Liver (tissue), 9 donors: Measurements from ENCODE around the gene FAT1. TPM values are rescaled to one million over a fixed set of nuclear protein-coding genes. Genes with fewer than 3 reads are reported as not detected.

Experiments
- DNase-seq: peaks from one replicate; pipeline ENCODE4 v3.0.0-alpha.2; 2017; ENCODE audit warnings: low spot score
- H3K27ac ChIP-seq, 2 donors: one replicate each; pipeline ENCODE4 v1.7.0; 2013; ENCODE audit warnings: inconsistent platforms in 2 of 2, low read length in 2 of 2, control low read depth in 1 of 2, low read depth in 1 of 2, mild to moderate bottlenecking in 1 of 2
- H3K27me3 ChIP-seq, 4 donors: one replicate each; pipeline versions ENCODE4 v1.6.1 to v1.7.0; 2013; ENCODE audit warnings: low read length in 3 of 4, inconsistent platforms in 1 of 4, mild to moderate bottlenecking in 1 of 4, moderate library complexity in 1 of 4; ENCODE audit not compliant: control insufficient read depth in 4 of 4, insufficient read depth in 4 of 4
- H3K36me3 ChIP-seq, 4 donors: one replicate each; pipeline versions ENCODE4 v1.6.1 to v1.7.0; 2013; ENCODE audit warnings: low read length in 3 of 4, mild to moderate bottlenecking in 3 of 4, low read depth in 1 of 4, moderate library complexity in 1 of 4; ENCODE audit not compliant: control insufficient read depth in 4 of 4, insufficient read depth in 3 of 4
- H3K4me1 ChIP-seq, 4 donors: one replicate each; pipeline versions ENCODE4 v1.6.1 to v1.7.0; 2013; ENCODE audit warnings: low read length in 3 of 4, mild to moderate bottlenecking in 3 of 4, moderate library complexity in 1 of 4; ENCODE audit not compliant: control insufficient read depth in 4 of 4, insufficient read depth in 4 of 4
- H3K4me3 ChIP-seq, 3 donors: one replicate each; pipeline versions ENCODE4 v1.6.1 to v1.7.0; 2013; ENCODE audit warnings: low read length in 3 of 3, control low read depth in 1 of 3, low read depth in 1 of 3, mild to moderate bottlenecking in 1 of 3
- H3K9ac ChIP-seq, 2 donors: one replicate each; pipeline ENCODE4 v1.7.0; 2013; ENCODE audit warnings: low read length in 2 of 2, mild to moderate bottlenecking in 2 of 2, moderate library complexity in 2 of 2, control low read depth in 1 of 2, low read depth in 1 of 2
- H3K9me3 ChIP-seq, 4 donors: one replicate each; pipeline versions ENCODE4 v1.6.1 to v1.7.0; 2013; ENCODE audit warnings: low read length in 3 of 4; ENCODE audit not compliant: control insufficient read depth in 4 of 4
- FOXA1 ChIP-seq: IDR thresholded peaks from 2 replicates; pipeline ENCODE4 v1.6.1; 2016; ENCODE audit warnings: antibody characterized with exemption
- FOXA2 ChIP-seq: IDR thresholded peaks from 2 replicates; pipeline ENCODE4 v1.6.1; 2016; ENCODE audit warnings: antibody characterized with exemption
- GABPA ChIP-seq, 2 donors: IDR thresholded peaks in 1 of 2; conservative IDR thresholded peaks in 1 of 2; 2 replicates each; pipeline ENCODE4 v1.6.1; 2016; ENCODE audit warnings: antibody characterized with exemption in 2 of 2, mild to moderate bottlenecking in 1 of 2, moderate library complexity in 1 of 2
- HNF4A ChIP-seq, 2 donors: conservative IDR thresholded peaks; 2 replicates each; pipeline ENCODE4 v1.6.1; 2016; ENCODE audit warnings: antibody characterized with exemption in 2 of 2, mild to moderate bottlenecking in 2 of 2
- MAX ChIP-seq: IDR thresholded peaks from 2 replicates; pipeline ENCODE4 v1.6.1; 2016; ENCODE audit warnings: antibody characterized with exemption
- NR2F2 ChIP-seq: IDR thresholded peaks from 2 replicates; pipeline ENCODE4 v1.6.1; 2016; ENCODE audit warnings: antibody characterized with exemption
- RAD21 ChIP-seq, 2 donors: IDR thresholded peaks; 2 replicates each; pipeline ENCODE4 v1.6.1; 2016; ENCODE audit warnings: antibody characterized with exemption in 2 of 2, mild to moderate bottlenecking in 2 of 2
- REST ChIP-seq: IDR thresholded peaks from 2 replicates; pipeline ENCODE4 v1.6.1; 2016; ENCODE audit warnings: antibody characterized with exemption, mild to moderate bottlenecking
- RXRA ChIP-seq, 2 donors: IDR thresholded peaks; 2 replicates each; pipeline ENCODE4 v1.6.1; 2017 to 2018; ENCODE audit warnings: antibody characterized with exemption in 2 of 2, mild to moderate bottlenecking in 1 of 2
- SP1 ChIP-seq: IDR thresholded peaks from 2 replicates; pipeline ENCODE4 v1.6.1; 2018; ENCODE audit warnings: antibody characterized with exemption, mild to moderate bottlenecking
- TAF1 ChIP-seq: conservative IDR thresholded peaks from 2 replicates; pipeline ENCODE4 v1.6.1; 2016; ENCODE audit warnings: antibody characterized with exemption, mild to moderate bottlenecking
- WGBS: extraction: QIAGEN DNeasy Blood & Tissue Kit; methylation state at CpG from one replicate; pipeline ENCODE4 v1.1.7; 2013; 5-methylcytosine and 5-hydroxymethylcytosine counted together
- polyA plus RNA-seq, 2 donors: library from polyadenylated mRNA; stranded (reverse) in 1 of 2; unstranded in 1 of 2; fragments of 200-250 nt in 1 of 2; fragments of >200 nt in 1 of 2; fragmentation: Nextera tagmentation in 1 of 2; extraction: Ambion mirVana in 1 of 2; gene quantifications; one replicate each; pipeline versions ENCODE4 v1.2.1 to v1.2.3, GENCODE V29; 2013 to 2015
- total RNA-seq, 2 donors: library from RNA; depleted of rRNA; stranded (reverse); fragments of >200 nt; gene quantifications; one replicate each; pipeline ENCODE4 v1.2.3, GENCODE V29; 2014
- TF ChIP-seq, protein P1 (sequence below): IDR thresholded peaks from 2 replicates; pipeline ENCODE4 v1.6.1; 2016; ENCODE audit warnings: antibody characterized with exemption
- TF ChIP-seq, protein P2 (sequence below): IDR thresholded peaks from 2 replicates; pipeline ENCODE4 v1.6.1; 2016; ENCODE audit warnings: antibody characterized with exemption
- donor health status: healthy.
- donor health status: healthy.
- donor health status: healthy.
- donor health status: healthy.
- donor health status: healthy.

The FAT1 gene
- total and polyA plus RNA-seq, 4 donors: 10.0 to 48.0 (median 30.0) TPM

- DNase-seq: no peak
- no peak overlapping the region for H3K9ac ChIP-seq
- peaks cover 0 to 3% (median 1%) of the 10 kb centered on the region in 4 donors for H3K36me3 ChIP-seq
- H3K27ac ChIP-seq: no peak overlapping the region
- peaks cover 0 to 1% (median 0%) of the 10 kb centered on the region in 4 donors for H3K9me3 ChIP-seq
- WGBS: 83% methylated on average over 7 of the region's 7 CpGs
- TF ChIP-seq FOXA1 (no peak), SP1 (no peak), RXRA (IDR thresholded peaks at IDR 0.05) (no peak)
- no peaks in the 10 kb centered on the region for H3K27me3 ChIP-seq
- no peak overlapping the region for H3K4me3 ChIP-seq
- no peaks in the 10 kb centered on the region for H3K4me1 ChIP-seq
These were observed 11.0 kb downstream of the FAT1 start for GRCh38 chr4:186712690-186713089.

- Histone ChIP-seq H3K27ac (no peak overlapping the region), H3K27me3 (no peaks in the 10 kb centered on the region), H3K9me3 (peaks cover 0 to 1% (median 0%) of the 10 kb centered on the region in 4 donors), H3K4me1 (peaks cover 0 to 5% (median 0%) of the 10 kb centered on the region in 4 donors), H3K36me3 (peaks cover 0 to 3% (median 3%) of the 10 kb centered on the region in 4 donors), H3K9ac (no peak overlapping the region), H3K4me3 (no peak overlapping the region)
- WGBS: 63% methylated on average over 5 of the region's 5 CpGs
- DNase-seq: no peak
- TF ChIP-seq FOXA2 (no peak), HNF4A (conservative IDR thresholded peaks at IDR 0.05) (peak in 1 of 2 donors; percentile 21)
- TF ChIP-seq, protein P1, sequence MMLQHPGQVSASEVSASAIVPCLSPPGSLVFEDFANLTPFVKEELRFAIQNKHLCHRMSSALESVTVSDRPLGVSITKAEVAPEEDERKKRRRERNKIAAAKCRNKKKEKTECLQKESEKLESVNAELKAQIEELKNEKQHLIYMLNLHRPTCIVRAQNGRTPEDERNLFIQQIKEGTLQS: no peak
These were observed 13.0 kb downstream of the FAT1 start for GRCh38 chr4:186710521-186711119.

- WGBS: 86% methylated on average over 9 of the region's 9 CpGs
- no peak for DNase-seq
- no peak overlapping the region for H3K9ac ChIP-seq
- H3K4me3 ChIP-seq: no peak overlapping the region
- no peaks in the 10 kb centered on the region for H3K27me3 ChIP-seq
- peaks cover 0 to 5% (median 0%) of the 10 kb centered on the region in 4 donors for H3K4me1 ChIP-seq
- H3K9me3 ChIP-seq: no peaks in the 10 kb centered on the region
- TF ChIP-seq FOXA2 (no peak), GABPA (IDR thresholded peaks at IDR 0.05 in 1 of 2, conservative IDR thresholded peaks at IDR 0.05 in 1 of 2) (no peak), FOXA1 (no peak), RAD21 (IDR thresholded peaks at IDR 0.05) (no peak), REST (no peak), MAX (no peak), RXRA (IDR thresholded peaks at IDR 0.05) (no peak), NR2F2 (no peak), TAF1 (no peak), HNF4A (conservative IDR thresholded peaks at IDR 0.05) (no peak)
- TF ChIP-seq, protein P2, sequence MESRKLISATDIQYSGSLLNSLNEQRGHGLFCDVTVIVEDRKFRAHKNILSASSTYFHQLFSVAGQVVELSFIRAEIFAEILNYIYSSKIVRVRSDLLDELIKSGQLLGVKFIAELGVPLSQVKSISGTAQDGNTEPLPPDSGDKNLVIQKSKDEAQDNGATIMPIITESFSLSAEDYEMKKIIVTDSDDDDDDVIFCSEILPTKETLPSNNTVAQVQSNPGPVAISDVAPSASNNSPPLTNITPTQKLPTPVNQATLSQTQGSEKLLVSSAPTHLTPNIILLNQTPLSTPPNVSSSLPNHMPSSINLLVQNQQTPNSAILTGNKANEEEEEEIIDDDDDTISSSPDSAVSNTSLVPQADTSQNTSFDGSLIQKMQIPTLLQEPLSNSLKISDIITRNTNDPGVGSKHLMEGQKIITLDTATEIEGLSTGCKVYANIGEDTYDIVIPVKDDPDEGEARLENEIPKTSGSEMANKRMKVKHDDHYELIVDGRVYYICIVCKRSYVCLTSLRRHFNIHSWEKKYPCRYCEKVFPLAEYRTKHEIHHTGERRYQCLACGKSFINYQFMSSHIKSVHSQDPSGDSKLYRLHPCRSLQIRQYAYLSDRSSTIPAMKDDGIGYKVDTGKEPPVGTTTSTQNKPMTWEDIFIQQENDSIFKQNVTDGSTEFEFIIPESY: no peak
- TF ChIP-seq, protein P1: no peak
- H3K36me3 ChIP-seq: peaks cover 0 to 3% (median 3%) of the 10 kb centered on the region in 4 donors
- no peak overlapping the region for H3K27ac ChIP-seq
These were observed 14.1 kb downstream of the FAT1 start for GRCh38 chr4:186709517-186709916.
